Activated T-helper 9 cell treated with anti-CD3 and anti-CD28 coated beads, Interleukin-2, amount 50 U/mL, for 16 hours (primary cell): Measurements from ENCODE around the gene FOXP1.
A peak's percentile ranks its signal among the peaks of the same experiment; 100 is the strongest.
"Not testable (repeated sequence)": the region's sequence is repeated elsewhere in the genome, so short reads cannot be mapped to it uniquely, and the experiment has no call there.

Source experiments
- DNase-seq: peaks from one replicate; pipeline ENCODE4 v3.0.0-alpha.2; 2020; ENCODE audit warnings: low read depth

Gene FOXP1

DNA sequence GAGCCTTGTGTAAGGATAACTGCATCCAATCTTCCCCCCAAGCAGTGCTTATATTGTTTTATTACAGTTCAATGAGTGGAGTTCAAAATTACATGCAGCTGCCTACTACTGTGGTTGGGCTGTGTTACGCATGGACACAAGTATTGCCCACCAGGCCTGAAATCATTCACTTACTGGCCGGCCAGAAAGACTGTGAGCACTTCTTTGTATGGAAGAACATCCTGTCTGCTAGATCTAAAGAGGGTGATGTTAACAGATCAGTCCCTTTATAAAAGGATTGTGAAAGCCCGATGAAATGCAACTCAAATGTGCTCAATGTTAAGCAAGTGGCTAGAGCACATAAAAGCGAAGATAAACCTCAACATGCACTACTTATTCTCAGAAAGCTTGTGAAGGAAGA, 132.5 kb downstream of the FOXP1 start:
- no peak for DNase-seq

DNA sequence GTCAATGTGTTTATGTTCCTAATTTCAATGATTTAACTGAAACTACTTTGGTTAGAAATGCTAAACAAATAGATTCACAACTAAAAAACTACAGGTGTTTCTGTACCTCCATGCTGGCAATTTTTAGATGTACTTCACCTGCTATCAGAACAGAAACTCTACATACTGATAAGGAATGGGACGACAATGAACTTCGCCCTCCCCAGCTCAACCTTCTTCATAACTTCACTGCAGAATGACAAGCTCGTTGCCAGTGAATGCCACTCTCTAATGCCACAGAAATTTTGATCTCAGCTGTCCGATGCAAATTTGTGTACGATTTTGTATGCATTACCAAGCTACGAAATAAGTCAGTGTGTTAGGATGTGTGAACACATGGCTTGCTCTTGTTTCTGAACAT, 133.4 kb downstream of the FOXP1 start:
- DNase-seq = no peak

DNA sequence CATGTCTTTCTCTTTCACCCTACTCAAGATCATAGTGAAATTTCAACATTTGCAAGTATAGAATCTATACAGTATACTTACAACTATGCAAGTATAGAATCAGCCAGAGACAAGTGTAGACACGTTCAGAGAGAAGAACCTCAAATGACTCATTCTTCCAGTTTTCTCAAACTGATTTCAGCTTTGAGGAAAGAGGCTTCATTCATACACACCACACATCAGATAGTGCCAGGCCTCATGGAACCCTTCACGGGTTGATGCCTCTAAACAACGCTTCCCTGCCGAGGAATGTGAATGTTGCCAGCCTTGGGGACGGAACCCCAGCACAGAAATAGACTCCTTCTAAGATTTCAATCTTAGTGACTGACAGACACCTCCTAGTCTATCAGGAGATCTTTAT, 135.7 kb downstream of the FOXP1 start:
- DNase-seq = no peak

DNA sequence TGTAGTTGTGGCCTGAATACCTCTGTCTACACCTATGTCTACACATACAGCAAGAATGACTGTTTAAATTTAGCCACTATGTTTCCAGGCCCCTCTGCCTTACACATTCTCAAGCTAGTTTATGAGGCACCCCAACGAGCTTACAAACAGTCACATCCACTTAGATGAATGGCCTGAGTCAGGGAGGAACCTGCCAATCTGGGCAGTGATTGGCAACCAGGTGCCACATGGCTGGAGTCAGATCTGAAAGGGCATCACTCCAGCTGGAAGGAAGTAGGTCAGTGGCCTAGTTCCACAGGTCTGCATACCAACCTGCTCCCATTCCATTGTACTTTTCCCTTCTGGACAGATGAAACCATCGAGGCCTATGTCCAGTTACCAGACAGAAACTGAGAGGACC, 136.3 kb downstream of the FOXP1 start:
- DNase-seq = no peak

DNA sequence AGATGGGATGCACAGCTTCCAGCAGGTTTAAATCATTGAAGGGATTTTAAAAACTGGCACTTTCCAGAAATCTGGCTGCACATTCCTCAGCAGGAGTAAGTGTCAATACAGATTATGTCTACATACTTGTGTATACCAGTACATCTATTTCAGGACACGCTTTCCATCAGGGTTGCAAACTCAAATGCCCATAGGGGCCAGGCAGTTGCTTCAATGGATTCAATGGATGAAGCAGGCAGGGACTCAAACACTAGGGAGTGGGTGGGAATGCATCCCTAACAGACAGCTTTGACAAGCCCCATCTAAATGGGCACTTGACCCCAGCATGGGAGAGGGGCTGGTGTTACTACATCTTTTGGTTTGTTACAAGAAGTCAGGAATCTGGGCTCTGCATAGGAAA, 136.8 kb downstream of the FOXP1 start:
- no peak for DNase-seq

DNA sequence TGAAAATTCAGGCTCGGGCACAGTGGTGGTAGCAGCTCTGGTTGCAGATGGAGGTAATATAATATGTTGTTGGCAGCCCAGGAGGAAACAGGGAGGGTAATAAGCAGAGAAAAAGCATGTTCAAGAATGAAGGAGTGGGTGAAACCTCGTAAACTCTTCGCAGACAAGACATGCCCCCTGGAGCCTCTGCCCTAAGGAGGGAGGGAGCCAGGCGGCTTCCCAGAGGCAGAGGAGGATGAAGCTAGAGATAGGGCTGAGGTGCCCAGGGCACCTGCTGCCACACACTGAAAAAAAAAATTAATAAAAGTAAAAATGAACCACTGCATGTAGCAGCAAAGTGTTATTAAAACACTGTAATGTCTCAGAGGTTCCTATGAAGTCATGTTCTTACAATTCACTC, 137.3 kb downstream of the FOXP1 start:
- no peak for DNase-seq

DNA sequence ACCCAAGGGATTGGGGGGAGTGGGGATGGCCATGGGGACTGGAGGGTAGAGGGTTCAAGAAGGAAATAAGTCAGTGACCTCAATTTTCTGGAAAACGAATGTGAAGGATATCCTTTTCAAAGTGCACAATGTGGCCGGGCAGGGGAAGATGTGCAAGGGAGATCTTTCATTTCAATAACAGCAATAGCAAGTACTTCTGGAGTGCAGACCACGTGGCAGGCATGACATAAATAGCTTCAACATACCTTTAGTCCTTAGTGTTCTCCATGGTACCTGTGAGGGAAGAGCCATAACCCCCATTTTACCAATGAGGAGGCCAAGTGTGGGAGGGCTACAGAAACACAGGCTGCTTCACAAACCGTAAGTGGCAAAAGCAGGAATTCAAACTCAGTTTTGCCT, 138.7 kb downstream of the FOXP1 start:
- no peak for DNase-seq

DNA sequence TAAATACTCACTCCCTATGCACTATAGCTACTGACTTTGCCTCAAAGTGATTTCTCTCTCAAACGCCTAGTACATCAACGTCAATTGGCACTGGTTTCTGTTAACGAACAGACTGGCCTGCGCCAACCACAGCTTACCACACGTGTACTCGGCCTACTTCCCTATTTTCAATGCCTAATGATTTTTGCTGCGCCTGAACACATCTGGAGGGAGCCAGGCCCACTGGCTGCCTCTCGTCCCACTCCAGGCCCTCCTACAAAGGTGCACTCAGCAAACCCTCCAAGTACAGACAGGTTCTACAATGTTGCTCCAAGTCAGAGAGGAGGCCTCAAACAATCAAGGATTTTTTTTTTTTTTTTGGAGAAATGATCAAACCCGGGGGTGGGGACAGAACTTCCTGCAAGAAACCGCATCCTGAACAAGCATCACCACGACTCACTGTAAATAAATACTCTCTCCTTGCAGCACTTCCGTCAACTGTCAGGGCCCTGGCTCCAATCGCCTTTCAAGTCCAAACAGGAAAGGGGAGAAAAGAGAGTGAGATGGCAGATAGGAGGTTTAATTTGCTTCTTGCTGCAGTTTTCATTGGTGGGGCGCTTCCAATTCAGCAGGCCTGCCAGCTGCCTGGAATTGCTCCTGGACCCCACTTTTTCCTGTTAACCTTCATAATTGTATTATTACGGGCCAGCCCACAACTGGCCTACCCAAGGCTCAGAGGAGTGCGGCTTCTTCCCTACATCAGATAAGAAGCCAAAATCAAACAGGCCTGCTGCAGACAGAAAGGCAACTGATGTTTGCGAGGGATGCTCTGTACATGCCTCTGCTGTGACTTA, 139.3 kb downstream of the FOXP1 start:
- peak; percentile 39 for DNase-seq

DNA sequence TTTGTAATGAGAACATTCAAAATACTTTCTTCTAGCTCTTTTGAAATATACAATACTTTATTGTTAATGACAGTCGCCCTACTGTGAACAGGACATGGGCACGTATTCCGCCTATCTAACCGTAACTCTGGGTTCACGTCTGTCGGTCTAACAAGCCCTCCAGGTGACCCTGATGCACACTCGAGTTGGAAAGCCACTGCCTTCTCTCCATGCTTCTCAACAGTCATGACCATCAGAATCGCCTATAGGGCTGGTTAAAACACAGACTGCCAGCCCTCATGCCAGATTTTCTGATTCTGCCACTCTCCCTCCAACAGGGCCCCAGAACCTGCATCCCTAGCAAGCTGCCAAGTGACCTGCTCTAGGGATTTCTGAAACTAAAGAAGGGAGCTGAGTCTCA, 140.2 kb downstream of the FOXP1 start:
- DNase-seq = no peak

DNA sequence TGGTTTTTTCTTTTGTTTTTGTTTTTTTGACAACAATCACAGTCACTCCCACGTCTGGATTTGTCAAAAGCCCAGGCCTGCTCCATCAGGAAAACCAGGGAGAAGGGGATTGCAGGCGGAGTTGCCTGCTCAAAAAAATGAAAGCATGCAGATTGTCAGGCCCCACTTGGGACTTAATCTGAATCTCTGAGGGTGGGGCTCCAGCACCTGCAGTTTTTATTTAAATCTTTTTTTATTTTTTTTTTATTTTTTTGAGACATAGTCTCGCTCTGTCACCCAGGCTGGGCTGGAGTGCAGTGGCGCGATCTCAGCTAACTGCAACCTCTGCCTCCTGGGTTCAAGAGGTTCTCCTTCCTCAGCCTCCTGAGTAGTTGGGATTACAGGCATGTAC, 140.9 kb downstream of the FOXP1 start:
- no peak for DNase-seq

DNA sequence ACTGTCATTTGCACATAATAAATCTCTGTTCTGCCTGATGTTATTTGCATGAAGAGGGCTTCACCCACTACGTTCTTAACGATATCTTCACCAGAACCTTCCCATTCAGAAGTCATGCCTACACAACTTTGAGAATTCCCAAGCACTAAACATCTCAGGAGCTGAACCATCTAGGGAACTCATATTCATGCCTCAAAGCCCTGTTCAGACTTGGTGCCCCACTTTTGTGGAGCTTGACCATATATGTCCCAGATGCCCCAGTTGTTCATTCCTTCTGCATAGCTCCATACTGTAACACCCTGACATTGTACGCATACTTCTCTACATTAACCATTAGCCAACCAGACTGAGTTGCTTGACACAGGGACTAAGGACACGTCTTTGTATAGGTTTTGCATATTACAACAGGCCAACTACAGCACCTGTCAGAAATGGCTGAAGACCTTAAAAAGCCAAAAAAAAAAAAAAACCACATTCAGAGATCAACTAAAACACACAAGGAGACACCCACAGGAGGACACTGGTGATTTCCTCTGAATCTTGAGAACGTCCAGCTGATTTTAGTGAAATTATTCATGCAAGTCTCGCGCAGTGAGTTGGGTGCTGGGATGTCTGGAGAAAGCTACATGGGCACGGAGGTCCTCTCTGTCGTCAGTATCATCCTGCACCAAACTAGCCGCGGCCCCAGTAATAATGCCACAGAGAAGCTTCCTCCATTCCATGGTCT, 141.4 kb downstream of the FOXP1 start:
- no peak for DNase-seq

DNA sequence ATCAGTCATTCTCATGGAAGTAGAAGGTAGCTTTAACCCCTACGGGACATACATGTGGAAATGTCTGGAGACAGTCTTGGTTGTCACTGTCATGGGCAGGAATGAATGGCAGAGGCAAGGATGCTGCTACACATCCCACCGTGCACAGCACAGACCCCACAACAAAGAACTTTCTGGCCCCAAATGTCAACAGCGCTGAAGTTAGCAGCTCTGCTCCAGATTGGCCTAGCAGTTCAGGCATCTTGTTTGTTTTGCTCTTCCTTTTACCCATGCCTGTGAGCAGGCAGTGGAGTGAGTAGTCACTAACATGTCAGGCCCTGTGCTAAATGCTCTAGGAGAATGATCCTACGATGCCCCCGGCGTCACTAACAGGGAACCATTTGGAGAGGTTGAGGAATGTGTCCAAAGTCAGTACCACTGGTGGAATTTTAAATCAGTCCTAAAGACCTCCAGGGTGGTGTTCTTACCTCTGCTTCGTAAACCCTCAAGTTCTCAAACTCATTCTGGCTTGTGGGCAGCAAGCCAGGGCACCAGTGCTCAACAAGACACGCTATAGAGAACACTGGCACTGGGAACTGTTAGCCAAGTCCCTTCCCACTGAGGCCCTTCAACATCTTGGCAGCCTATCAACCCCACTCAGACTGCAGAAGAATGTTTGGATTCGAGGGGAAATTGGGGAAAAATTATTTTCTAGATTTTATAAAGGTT, 142.2 kb downstream of the FOXP1 start:
- no peak for DNase-seq

DNA sequence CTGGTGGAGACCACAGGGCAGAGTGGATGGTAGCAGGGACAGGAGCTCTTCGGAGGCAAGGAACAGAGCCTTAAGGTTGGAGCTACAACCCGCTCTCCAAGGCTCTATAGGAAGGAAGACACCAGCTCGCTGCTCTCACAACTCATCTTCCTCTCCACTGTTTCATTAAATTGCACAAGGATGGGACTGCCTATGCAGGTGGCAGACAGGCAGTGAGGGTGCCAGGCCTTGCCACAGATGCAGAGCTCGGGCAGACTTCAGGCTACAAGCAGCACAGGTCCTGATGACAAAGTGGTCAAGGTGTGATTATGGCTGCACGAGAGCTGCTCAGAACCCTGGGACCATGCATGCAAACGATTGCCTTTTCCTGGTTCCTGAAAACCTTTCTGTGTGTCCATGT, 144.6 kb downstream of the FOXP1 start:
- no peak for DNase-seq

DNA sequence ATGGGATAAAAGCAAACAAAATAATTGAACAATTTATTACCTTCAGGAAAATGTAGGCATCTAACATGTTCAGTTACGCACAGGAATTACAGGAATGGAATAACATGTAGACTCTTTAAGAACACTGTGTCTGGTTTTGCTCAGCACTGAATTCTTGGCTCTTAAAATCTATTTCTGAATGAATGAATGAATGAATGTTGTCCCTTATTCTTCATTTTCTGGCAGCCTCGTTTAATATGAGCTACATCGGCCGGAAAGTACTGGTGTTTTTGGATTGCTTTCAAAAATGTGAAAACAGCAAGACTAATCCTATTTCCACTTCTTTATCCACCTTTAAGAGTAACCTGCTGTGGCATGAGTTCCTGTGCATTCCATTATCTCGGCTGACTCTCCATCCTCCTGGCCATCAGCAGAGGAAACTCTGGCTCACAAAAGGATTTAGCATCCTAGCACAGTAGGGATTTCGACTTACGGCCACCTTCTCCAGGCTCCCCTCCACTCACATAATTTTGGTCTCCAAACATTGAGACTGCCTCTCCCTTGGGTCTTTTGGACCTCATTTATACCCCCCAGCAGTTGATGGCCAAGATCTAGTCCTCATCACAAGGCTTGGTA, 145.3 kb downstream of the FOXP1 start:
- no peak for DNase-seq

DNA sequence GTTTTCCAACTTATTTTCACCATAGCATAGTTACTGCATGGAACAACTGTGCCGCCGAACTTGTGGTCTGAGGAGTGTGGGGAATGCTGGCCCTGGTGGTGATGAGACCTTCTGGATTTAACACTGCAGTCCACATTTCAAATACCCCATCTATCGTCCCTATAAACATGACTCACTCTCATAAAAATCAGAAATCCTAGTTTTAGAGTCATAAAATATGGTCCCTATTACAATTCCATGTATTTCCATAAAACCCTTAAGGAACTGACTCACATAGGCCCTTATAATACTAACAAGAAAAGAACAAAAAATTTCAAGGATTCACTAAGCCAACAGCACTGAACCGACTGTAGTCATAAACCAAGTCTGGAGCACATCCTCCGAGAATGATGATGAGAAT, 147.2 kb downstream of the FOXP1 start:
- no peak for DNase-seq

DNA sequence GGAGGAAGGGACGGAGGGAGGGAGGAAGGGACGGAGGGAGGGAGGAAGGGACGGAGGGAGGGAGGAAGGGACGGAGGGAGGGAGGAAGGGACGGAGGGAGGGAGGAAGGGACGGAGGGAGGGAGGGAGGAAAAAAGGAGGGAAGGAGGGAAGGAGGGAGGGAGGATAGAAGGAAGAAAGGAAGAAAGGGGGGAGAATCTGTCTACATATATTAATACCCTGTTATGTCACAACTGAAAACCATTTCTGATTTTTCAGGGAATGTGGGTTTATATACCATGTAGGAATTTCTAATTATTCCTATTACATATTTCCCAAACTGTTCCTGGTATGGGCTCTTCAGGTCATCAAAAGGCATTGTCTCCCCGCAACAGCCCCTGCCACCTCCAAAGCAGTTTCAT, 147.7 kb downstream of the FOXP1 start:
- not testable (repeated sequence) for DNase-seq

DNA sequence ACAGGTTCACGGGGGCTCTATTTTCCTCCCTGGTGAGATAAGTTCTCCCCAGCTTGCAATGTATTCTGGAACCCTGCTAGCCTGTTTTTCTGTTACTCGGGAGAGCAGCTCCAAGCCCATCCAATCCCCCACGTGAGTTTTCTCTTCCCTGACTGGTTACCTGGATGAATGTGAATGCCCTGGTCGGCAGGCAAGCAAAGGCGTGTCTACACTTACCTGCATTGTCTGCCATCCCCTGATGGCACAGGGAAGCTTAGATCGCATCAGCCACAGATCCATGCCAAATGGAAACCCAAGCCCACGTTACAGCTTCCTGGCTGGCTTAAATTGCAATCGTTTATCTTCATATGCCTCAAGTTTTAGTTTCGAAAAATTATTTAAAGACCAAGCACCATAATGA, 149.9 kb downstream of the FOXP1 start:
- DNase-seq = no peak

DNA sequence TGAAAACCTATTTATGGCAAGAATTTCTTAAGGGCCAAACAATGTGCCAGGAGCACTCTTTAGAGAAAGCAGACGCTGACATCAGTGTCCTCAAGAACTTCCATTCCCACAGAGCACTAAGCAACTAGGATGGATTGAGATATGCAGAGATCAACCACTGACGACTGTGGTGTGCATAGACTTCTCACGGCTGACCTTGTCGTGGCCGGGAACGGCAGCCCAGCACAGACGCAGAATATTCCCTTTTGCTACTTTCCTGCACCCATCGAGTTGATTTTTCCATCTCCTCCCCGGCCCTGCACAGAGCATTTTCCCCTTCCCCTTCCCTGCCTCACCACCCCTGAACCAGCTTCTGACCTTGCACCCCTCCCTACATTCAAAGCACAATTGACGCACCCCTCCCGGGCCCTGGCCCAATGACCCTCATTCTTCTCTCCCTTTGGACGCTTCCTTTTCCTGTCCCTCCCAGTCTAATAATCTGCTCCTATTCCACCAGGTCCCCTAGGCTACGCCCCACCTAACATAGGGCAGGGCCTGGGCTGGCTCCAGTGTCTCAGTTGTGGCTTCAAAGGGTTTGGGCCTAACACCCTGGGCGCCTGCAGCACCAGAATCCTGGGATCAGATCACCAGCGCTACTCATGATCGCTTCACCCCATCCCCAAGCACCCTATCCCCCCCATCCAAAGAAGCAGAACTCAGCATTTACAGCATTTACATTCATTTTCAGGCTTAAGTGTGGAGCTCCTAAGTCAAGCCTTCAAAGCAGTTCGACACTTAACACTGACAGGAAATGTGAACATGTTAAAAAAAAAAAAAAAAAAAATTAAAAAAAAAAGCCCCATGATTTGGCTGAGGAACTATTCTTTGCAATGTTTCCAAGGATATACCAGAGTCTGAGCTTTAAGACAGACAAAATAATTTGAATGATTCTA, 151.2 kb downstream of the FOXP1 start:
- no peak for DNase-seq

DNA sequence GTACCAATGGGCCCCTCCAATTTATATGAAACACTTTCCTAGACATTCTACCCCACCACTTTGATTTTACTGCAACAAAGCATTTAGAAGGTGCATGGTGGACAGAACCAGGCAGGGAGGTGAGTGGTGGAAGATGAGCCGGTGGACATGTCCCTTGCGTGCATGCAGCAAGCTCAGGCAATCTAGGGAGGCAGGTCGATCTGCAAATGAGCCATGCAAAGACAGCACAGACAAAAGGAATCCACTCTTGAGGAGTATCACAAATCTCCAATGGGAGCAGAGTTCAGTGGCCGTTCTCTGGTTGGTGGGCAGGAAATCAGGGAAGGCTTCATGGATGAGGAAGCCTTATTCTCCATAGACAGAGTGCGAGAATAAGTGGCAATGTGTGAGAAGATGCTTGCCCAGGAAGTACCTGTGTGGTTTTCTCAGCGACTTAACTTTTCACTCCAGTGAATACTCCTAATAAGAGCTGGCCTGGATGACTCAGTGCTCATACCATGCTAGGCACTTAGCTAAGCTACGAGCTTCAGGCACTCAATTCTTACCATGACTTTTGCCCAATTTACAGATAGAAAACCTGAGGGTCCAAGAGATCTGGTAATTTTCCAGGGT, 152.5 kb downstream of the FOXP1 start:
- DNase-seq = no peak

DNA sequence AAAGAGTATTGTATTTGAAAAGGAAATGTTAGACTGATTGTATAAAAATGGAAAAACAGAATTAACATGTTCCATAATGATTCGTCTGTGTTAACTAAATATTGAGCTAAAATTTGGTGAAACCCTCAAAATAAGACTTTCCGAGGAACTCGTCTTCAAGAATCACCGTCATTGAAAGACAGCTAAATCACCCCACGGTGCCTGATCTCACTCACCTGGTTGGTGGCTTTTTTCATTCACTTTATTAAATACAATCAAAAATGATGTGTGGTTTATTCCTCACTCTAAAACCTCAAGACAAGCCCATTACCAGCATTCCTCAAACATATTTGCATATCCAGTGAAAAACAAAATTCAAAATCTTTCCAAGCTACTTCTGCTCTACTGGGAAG, 153.9 kb downstream of the FOXP1 start:
- no peak for DNase-seq
